HK-2 (cell line): ENCODE measurements around the gene HMMR.
A peak's percentile ranks its signal among the peaks of the same experiment; 100 is the strongest.

Experiments used
- DNase-seq: peaks from one replicate; pipeline ENCODE4 v3.0.0-alpha.2; 2018; ENCODE audit not compliant: unreplicated experiment

HMMR gene

GRCh38 chr5:163459462-163459818 lies 992 bp upstream of the HMMR start:
- no peak for DNase-seq

- DNase-seq, result peak; percentile 92
Measured at GRCh38 chr5:163459819-163460561, 442 bp upstream of the HMMR start, which contains the start of gene NUDCD2. Gene NUDCD2 (minus strand): TSS chr5:163460102. CDS start chr5:163460050, 52 bp downstream.

GRCh38 chr5:163463063-163463435 lies 2.6 kb downstream of the HMMR start:
- DNase-seq, result no peak

DNA sequence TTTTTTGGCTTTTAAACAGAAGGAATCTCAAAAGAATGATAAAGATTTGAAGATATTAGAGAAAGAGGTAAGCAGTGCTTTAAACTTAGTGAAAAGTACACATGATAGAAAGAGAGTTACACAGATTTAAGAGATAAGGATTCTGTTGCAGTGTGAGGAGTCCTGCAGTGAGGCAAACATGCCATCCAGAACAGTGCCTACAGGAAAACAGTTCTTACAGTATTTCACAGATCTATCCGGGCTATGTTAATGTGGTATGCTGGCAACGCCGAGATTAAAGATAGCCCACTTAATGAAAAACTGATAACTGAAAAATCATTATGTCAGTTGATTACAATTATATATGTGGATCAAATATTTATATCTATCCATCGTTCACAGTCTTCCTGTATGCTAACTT lies 7.2 kb downstream of the HMMR start:
- DNase-seq, result no peak

DNA sequence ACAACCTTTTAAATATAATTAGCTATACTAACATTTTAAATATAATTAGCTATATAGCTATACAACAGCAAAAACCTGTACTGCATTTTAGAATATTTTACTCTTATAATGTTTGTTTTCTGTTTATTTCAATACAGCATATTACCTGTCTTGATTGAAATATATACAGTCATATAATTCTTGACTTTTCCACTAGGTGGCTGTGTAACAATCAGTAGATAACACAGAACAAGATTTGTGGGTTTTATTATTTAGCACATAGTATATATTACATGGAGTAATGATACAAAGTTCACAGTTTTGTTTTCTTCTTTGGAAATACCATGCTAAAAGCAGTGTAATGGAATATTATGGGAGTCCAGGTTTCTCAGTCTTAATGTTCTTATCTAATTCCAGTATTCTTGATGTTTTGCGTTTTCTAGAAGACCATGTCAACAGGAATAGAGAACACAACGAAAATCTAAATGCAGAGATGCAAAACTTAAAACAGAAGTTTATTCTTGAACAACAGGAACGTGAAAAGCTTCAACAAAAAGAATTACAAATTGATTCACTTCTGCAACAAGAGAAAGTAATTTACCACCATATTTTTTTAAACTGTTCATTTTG lies 13.3 kb downstream of the HMMR start:
- DNase-seq, result no peak

DNA sequence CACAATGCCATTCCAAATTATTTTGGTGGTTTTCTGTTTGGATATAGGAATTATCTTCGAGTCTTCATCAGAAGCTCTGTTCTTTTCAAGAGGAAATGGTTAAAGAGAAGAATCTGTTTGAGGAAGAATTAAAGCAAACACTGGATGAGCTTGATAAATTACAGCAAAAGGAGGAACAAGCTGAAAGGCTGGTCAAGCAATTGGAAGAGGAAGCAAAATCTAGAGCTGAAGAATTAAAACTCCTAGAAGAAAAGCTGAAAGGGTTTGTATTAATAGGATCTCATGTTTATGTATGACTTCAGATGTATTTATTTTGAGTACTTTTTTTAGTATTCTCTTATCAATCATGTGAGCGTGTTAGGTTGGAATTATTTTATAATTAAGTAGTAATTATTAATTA lies 15.0 kb downstream of the HMMR start:
- DNase-seq, result no peak

DNA sequence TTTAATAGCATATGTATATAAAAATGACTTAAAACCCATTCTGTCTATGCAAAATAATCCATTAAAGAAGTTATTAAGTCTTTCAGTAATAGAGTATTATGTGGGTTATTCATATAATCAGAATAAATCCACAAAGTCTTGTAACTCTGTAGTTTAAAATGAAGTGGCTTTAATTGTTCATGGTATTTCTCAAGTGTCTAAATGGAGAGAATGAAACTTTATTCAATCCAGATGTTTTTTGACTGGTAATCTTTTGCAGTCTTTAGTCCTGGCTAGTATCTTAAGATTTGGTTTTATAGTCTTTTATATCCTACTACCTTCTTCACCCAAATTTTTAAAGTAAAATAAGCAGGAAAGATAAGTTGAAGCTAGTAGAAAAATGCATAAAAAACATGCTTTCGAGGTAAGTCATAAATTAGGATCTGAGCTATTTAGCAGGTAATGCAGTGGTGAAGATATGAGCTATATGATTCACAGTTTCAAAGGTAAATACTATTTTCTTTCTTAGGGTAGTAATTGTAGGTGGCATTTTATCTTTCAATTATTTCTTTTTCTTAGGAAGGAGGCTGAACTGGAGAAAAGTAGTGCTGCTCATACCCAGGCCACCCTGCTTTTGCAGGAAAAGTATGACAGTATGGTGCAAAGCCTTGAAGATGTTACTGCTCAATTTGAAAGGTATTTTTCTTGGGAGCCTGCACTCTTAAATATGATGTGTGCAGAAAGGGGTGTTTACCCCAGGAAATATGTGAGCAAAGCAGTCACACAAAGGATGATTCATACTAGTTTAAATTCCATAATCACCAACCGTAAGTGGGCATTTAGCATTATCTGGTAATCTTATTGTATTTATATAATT lies 17.9 kb downstream of the HMMR start:
- no peak for DNase-seq

GRCh38 chr5:163478982-163479271 lies 18.5 kb downstream of the HMMR start:
- no peak for DNase-seq

GRCh38 chr5:163489055-163489744 lies 28.8 kb downstream of the HMMR start:
- DNase-seq, result no peak

DNA sequence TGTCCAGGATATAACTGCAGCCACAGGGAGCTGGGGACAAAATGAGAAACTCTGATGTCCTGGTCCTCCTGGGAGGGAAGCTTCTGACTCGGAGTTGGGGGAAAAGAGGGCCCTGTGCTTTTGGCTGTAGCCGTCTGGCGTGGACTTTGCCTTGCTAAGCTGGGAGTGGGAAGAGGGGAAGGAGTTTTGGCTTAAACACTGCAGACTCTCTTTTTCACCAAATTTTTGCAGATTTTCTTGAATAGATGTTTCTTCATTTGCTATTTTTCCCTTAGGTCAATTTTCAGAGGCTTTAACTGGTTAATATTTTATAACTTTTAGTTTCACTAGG lies 29.3 kb downstream of the HMMR start:
- no peak for DNase-seq

DNA sequence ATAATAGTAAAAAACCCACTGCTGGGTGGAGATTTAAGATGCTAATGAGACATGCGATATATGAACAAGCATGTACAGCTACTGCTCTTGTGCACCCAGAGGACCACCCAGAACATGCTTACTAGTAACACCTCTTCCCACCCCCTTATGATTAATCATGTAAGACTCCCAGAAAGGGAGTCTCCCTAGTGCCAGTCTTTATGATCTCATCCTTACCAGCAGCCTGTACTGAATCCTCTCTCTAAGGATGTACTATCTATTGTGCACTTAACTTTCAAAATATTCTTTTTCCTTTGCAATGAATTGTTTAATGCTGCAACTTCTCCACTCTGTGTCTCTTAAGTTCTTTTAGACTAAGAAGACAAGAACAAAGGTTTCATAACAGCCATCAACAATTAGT lies 35.9 kb downstream of the HMMR start:
- no peak for DNase-seq

GRCh38 chr5:163497315-163497714 lies 36.9 kb downstream of the HMMR start:
- no peak for DNase-seq

- no peak for DNase-seq
Measured at GRCh38 chr5:163498886-163499285, 38.5 kb downstream of the HMMR start.

GRCh38 chr5:163502521-163502920 lies 42.1 kb downstream of the HMMR start:
- DNase-seq, result no peak

GRCh38 chr5:163503106-163504078 lies 43.0 kb downstream of the HMMR start:
- peak; percentile 33 for DNase-seq

GRCh38 chr5:163504079-163504931 lies 43.9 kb downstream of the HMMR start:
- peak; percentile 22 for DNase-seq

DNA sequence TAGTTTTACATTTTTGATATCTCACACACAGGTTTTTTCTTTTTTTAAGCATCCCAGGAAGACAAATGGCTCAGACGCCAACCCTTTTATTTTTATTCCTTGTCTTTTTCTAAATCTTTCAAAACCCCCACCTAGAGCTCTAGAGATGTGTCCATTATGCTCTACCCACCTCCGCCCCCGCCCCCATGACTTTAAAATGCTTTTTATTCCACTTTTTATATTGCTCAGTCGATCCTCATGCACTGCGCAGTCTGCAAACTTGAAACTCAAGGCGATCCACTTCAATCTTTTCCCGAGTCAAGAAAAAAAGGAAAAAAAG lies 44.6 kb downstream of the HMMR start:
- no peak for DNase-seq

- DNase-seq, result peak; percentile 90
Measured at GRCh38 chr5:163505368-163506094, 45.1 kb downstream of the HMMR start, which contains the start of gene MAT2B. Gene MAT2B (plus strand): TSS chr5:163505619. CDS start chr5:163505687, 68 bp downstream.

DNA sequence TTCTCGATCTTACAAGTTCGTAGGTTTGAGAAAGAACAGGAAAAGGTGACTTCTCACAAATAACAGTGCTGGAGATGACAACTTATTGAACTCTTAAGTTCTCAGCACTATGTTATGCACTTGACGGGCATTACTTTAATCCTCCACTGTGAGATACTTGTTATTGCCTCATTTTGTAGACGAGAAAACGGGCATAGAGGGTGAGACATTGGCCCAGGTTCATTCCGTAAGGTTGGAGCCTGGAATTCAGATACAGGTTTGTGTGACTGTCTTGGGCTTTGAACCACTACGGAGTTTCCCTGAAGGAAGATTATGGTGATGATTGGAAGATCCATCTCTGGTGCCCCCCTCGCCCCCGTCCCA lies 45.6 kb downstream of the HMMR start:
- no peak for DNase-seq

GRCh38 chr5:163506726-163507125 lies 46.3 kb downstream of the HMMR start:
- no peak for DNase-seq
